Kidney epithelial cell (primary cell): ENCODE data around the gene AGBL4. TPM values are rescaled to one million over a fixed set of nuclear protein-coding genes. Genes with fewer than 3 reads are reported as not detected.

ENCODE experiments used
- DNase-seq: peaks from one replicate; pipeline ENCODE4 v3.0.0-alpha.2; 2010; ENCODE audit warnings: low read depth
- H3K27me3 ChIP-seq: 2 replicates; pipeline ENCODE4 v1.6.0; 2011; ENCODE audit warnings: low read length; ENCODE audit not compliant: control insufficient read depth, insufficient read depth
- H3K36me3 ChIP-seq: 2 replicates; pipeline ENCODE4 v1.5.1; 2011; ENCODE audit warnings: low read length; ENCODE audit not compliant: control insufficient read depth, insufficient read depth
- H3K4me3 ChIP-seq: 2 replicates; pipeline ENCODE4 v1.5.1; 2011; ENCODE audit warnings: low read depth, mild to moderate bottlenecking, control low read depth, low read length
- CTCF ChIP-seq: IDR thresholded peaks from 2 replicates; pipeline ENCODE4 v1.5.1; 2011; ENCODE audit warnings: mild to moderate bottlenecking, moderate library complexity, low read length, control low read depth, inconsistent platforms; ENCODE audit not compliant: insufficient read depth, poor library complexity, severe bottlenecking
- total RNA-seq: library from RNA; depleted of rRNA; stranded (reverse); fragments of >200 nt; gene quantifications from 2 replicates; pipeline ENCODE4 v1.2.3, GENCODE V29; 2015

Gene AGBL4
- total RNA-seq, 1 donor from 2014 or later, result not detected

- DNase-seq, result no peak
- H3K36me3 ChIP-seq, result no peaks in the 10 kb centered on the region
- no peaks in the 10 kb centered on the region for H3K27me3 ChIP-seq
- no peak for TF ChIP-seq CTCF
- no peak overlapping the region for H3K4me3 ChIP-seq
Measured at GRCh38 chr1:48495911-48496310, 1527.8 kb downstream of the AGBL4 start.

GRCh38 chr1:48495166-48495565, 1528.6 kb downstream of the AGBL4 start:
- Histone ChIP-seq H3K27me3 (no peaks in the 10 kb centered on the region), H3K36me3 (no peaks in the 10 kb centered on the region), H3K4me3 (no peak overlapping the region)
- TF ChIP-seq CTCF, result no peak
- DNase-seq, result no peak

GRCh38 chr1:48493970-48494769, 1529.6 kb downstream of the AGBL4 start:
- no peaks in the 10 kb centered on the region for H3K36me3 ChIP-seq
- no peaks in the 10 kb centered on the region for H3K27me3 ChIP-seq
- DNase-seq, result peak; percentile 64
- no peak for TF ChIP-seq CTCF
- no peak overlapping the region for H3K4me3 ChIP-seq

GRCh38 chr1:48493041-48493440, 1530.7 kb downstream of the AGBL4 start:
- TF ChIP-seq CTCF, result no peak
- no peaks in the 10 kb centered on the region for H3K27me3 ChIP-seq
- H3K36me3 ChIP-seq, result no peaks in the 10 kb centered on the region
- no peak overlapping the region for H3K4me3 ChIP-seq
- DNase-seq, result no peak

DNA sequence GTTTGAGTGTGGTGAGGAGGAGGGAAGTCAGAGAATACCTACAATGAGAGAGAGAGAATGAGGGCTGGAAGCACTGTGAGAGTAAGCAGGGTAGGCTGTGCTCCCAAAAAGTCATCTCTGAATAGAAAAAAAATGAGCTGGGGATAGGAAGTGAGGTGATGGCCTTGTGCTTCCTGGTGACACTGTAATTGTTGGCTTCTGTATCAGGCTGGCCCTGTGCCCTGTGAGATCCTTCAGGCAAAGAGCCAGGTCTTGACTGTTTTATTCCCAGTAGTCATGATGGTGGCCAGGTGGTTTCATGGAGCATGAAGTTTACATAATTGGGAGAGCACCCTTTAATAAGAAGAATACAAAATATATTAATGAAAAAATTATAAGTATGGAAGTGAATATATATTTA, 1531.4 kb downstream of the AGBL4 start:
- DNase-seq, result no peak
- no peak for TF ChIP-seq CTCF
- H3K4me3 ChIP-seq, result no peak overlapping the region
- H3K27me3 ChIP-seq, result no peaks in the 10 kb centered on the region
- H3K36me3 ChIP-seq, result no peaks in the 10 kb centered on the region

- no peak for DNase-seq
- H3K36me3 ChIP-seq, result no peaks in the 10 kb centered on the region
- no peak overlapping the region for H3K4me3 ChIP-seq
- no peak for TF ChIP-seq CTCF
- H3K27me3 ChIP-seq, result no peaks in the 10 kb centered on the region
Measured at GRCh38 chr1:48488721-48489120, 1535.0 kb downstream of the AGBL4 start.
